ENCODE data around the gene ELK3.

DNA sequence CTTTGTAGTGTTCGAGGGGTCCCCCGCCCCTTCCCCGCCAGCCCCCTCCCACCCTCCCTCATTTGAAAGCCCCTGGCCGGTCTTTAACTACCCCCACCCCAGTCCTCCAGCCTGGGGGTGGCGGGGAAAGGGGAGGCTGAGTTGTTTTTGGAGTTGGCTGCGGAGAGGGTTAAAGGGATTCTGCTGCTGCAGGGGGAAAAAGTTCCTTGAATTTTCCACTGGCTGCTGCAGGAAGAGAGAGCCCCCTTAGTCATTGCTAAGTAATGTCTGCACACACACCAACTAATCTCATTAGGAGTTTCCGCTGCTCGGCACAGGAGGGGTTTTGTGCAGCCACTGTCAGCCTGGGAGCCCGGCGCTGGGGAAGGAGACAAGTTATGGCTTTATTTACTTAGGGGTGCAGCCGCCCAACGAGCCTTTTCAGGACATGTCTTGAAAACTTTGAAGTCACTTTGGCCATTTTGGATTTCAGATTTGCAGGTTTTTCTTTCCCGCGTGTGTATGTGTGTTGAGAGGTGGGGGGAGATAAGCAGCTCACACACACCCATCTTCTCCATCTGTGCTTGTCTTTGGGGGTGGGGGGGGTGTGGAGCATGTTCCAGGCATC is 1.8 kb downstream of the ELK3 start:
- no peak for TF ChIP-seq EZH2 (IDR thresholded peaks at IDR 0.05; ENCODE audit: borderline replicate concordance, low read depth, low read length, severe bottlenecking)
- TF ChIP-seq, protein P1, sequence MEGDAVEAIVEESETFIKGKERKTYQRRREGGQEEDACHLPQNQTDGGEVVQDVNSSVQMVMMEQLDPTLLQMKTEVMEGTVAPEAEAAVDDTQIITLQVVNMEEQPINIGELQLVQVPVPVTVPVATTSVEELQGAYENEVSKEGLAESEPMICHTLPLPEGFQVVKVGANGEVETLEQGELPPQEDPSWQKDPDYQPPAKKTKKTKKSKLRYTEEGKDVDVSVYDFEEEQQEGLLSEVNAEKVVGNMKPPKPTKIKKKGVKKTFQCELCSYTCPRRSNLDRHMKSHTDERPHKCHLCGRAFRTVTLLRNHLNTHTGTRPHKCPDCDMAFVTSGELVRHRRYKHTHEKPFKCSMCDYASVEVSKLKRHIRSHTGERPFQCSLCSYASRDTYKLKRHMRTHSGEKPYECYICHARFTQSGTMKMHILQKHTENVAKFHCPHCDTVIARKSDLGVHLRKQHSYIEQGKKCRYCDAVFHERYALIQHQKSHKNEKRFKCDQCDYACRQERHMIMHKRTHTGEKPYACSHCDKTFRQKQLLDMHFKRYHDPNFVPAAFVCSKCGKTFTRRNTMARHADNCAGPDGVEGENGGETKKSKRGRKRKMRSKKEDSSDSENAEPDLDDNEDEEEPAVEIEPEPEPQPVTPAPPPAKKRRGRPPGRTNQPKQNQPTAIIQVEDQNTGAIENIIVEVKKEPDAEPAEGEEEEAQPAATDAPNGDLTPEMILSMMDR (IDR thresholded peaks at IDR 0.05; ENCODE audit: borderline replicate concordance, extremely low read depth, low read length, poor library complexity, severe bottlenecking), result no peak
